Measurements from ENCODE around the gene EIF4E3. TPM values are rescaled to one million over a fixed set of nuclear protein-coding genes. Genes with fewer than 3 reads are reported as not detected.

EIF4E3 gene
- total RNA-seq, 1 donor = 2.9 TPM

DNA sequence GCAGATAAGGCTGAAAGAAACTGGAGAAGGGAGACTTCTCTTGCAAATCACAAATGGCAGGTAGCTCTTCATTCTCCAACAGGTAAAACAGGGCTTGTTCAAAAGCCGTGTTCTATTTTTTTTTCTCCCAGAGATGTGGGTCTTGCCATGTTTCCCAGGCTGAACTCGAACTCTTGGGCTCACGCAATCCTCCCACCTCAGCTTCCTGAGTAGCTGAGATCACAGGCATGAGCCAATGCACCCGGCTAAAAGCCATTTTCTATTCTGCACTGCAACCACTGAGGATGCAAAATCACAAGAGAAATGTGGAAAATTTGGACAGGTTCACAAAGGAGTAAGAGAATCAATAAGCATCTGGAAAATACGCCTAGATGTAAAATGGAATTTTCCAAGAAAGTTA lies 19.5 kb downstream of the EIF4E3 start:
- Histone ChIP-seq H2AFZ (ENCODE audit: low read length) (no peak overlapping the region), H3K4me2 (ENCODE audit: insufficient read depth, low read length) (no peak overlapping the region), H4K20me1 (ENCODE audit: insufficient read depth, low read length) (no peaks in the 10 kb centered on the region), H3K27ac (ENCODE audit: low read depth, low read length) (no peak overlapping the region), H3K4me1 (ENCODE audit: insufficient read depth, low read length) (no peaks in the 10 kb centered on the region), H3K4me3 (ENCODE audit: insufficient read depth, low read length) (no peak overlapping the region), H3K9me3 (ENCODE audit: low read depth, low read length) (no peaks in the 10 kb centered on the region), H3K36me3 (ENCODE audit: insufficient read depth, low read length) (no peaks in the 10 kb centered on the region), H3K27me3 (ENCODE audit: insufficient read depth, low read length) (peaks cover 3% of the 10 kb centered on the region), H3K79me2 (ENCODE audit: insufficient read depth, low read length) (no peaks in the 10 kb centered on the region)
- DNase-seq (ENCODE audit: insufficient read length, low spot score, missing footprints) = no peak
- TF ChIP-seq, protein P1, sequence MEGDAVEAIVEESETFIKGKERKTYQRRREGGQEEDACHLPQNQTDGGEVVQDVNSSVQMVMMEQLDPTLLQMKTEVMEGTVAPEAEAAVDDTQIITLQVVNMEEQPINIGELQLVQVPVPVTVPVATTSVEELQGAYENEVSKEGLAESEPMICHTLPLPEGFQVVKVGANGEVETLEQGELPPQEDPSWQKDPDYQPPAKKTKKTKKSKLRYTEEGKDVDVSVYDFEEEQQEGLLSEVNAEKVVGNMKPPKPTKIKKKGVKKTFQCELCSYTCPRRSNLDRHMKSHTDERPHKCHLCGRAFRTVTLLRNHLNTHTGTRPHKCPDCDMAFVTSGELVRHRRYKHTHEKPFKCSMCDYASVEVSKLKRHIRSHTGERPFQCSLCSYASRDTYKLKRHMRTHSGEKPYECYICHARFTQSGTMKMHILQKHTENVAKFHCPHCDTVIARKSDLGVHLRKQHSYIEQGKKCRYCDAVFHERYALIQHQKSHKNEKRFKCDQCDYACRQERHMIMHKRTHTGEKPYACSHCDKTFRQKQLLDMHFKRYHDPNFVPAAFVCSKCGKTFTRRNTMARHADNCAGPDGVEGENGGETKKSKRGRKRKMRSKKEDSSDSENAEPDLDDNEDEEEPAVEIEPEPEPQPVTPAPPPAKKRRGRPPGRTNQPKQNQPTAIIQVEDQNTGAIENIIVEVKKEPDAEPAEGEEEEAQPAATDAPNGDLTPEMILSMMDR (IDR thresholded peaks at IDR 0.05; ENCODE audit: extremely low read depth, low read depth, low read length) = no peak

DNA sequence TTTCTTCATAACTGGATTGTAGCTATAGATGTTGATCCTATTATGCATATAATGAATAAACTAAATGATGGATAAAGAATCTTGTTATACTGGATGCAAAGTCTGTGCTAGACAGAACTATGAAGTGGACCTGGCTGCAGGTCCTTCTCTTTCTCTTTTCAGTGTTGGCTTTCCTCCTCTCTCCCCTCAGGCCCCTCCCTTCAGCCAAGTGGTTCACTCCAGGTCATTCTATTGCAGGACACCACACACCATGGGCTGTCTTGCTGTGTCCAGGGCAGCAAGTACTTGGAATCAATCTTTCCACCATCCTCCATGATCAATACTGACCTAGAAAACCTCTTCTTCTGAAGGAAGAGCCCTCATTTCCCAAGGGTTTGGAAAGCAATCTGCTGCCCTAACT lies 20.3 kb downstream of the EIF4E3 start:
- no peak overlapping the region for H3K27ac ChIP-seq (ENCODE audit: low read depth, low read length)
- H3K9me3 ChIP-seq (ENCODE audit: low read depth, low read length) = no peaks in the 10 kb centered on the region
- no peaks in the 10 kb centered on the region for H3K4me1 ChIP-seq (ENCODE audit: insufficient read depth, low read length)
- no peak overlapping the region for H2AFZ ChIP-seq (ENCODE audit: low read length)
- H3K27me3 ChIP-seq (ENCODE audit: insufficient read depth, low read length) = peaks cover 2% of the 10 kb centered on the region
- H3K36me3 ChIP-seq (ENCODE audit: insufficient read depth, low read length) = no peaks in the 10 kb centered on the region
- H3K79me2 ChIP-seq (ENCODE audit: insufficient read depth, low read length) = no peaks in the 10 kb centered on the region
- no peak overlapping the region for H3K4me3 ChIP-seq (ENCODE audit: insufficient read depth, low read length)
- DNase-seq (ENCODE audit: insufficient read length, low spot score, missing footprints) = no peak
- no peaks in the 10 kb centered on the region for H4K20me1 ChIP-seq (ENCODE audit: insufficient read depth, low read length)
- no peak overlapping the region for H3K4me2 ChIP-seq (ENCODE audit: insufficient read depth, low read length)
- TF ChIP-seq, protein P1 (IDR thresholded peaks at IDR 0.05; ENCODE audit: extremely low read depth, low read depth, low read length) = no peak

DNA sequence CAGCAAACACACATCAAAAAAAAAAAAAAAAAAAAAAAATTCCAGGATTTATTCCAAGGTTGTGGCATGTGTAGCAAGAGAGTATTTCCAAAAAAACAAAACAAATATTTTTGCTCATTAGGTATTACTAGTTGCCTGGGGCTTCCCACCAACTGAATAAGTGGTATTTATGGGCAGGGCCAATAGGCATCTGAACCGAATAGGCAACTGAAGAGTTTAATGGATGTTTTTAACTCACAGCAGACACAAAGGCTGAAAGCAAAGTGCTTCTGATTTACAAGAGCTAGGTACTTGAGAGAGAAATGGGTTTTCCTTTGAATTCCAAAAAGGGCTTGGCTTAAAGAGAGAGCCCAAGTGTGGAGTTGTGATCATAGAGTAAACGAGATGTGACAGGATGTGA lies 21.4 kb downstream of the EIF4E3 start:
- DNase-seq (ENCODE audit: insufficient read length, low spot score, missing footprints) = no peak
- H3K79me2 ChIP-seq (ENCODE audit: insufficient read depth, low read length) = no peaks in the 10 kb centered on the region

DNA sequence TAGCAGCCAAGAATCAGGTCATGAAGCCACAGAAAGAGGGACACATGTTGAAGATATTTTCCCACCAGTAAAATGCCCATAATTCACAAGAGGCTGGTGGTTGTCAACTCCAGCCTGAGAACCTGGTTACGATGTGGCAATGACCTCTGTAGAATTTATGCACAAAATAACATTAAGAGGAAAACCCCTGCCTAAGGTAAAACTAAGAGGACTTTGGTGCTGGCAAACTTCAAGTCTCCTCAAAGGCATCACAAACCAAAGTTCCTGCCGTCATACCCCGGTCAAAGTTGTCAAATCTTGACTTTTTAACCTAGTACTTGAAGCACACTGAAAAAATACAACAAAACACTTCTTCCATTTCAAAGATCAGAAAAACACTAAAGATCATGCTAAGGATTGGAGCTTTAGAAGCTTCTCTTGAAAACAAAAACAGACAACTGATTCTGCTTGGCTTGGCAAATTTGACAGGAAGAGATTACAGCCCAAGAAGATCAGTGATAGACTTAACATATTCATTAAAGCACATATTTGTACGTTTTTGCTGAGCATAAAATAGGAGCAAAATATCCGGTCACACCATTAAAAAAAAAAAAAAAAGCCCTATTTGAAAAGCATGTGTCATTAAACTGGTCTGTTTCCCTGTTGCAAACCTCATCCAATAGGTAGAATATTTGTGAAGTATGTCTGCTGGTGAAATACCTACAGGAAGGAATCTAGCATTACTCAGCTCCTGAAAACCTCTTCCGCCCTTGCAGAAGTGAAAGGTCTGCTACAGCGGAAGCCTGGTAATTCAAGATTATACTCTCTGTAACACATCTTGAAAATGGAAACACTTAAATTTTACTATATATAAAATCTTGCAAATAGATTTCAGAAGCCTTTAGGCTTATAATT lies 22.8 kb downstream of the EIF4E3 start:
- TF ChIP-seq, protein P1 (IDR thresholded peaks at IDR 0.05; ENCODE audit: extremely low read depth, low read depth, low read length) = no peak
- Histone ChIP-seq H3K9me3 (ENCODE audit: low read depth, low read length) (no peaks in the 10 kb centered on the region), H3K27me3 (ENCODE audit: insufficient read depth, low read length) (no peaks in the 10 kb centered on the region), H3K79me2 (ENCODE audit: insufficient read depth, low read length) (no peaks in the 10 kb centered on the region), H3K36me3 (ENCODE audit: insufficient read depth, low read length) (no peaks in the 10 kb centered on the region), H3K4me1 (ENCODE audit: insufficient read depth, low read length) (no peaks in the 10 kb centered on the region), H4K20me1 (ENCODE audit: insufficient read depth, low read length) (no peaks in the 10 kb centered on the region), H3K4me2 (ENCODE audit: insufficient read depth, low read length) (no peak overlapping the region), H3K4me3 (ENCODE audit: insufficient read depth, low read length) (no peak overlapping the region), H2AFZ (ENCODE audit: low read length) (no peak overlapping the region), H3K27ac (ENCODE audit: low read depth, low read length) (no peak overlapping the region)
- no peak for DNase-seq (ENCODE audit: insufficient read length, low spot score, missing footprints)

More for the DNA sequence above, 21.4 kb downstream of the EIF4E3 start:
- Histone ChIP-seq H3K4me2 (ENCODE audit: insufficient read depth, low read length) (no peak overlapping the region), H3K4me1 (ENCODE audit: insufficient read depth, low read length) (no peaks in the 10 kb centered on the region), H4K20me1 (ENCODE audit: insufficient read depth, low read length) (no peaks in the 10 kb centered on the region), H3K27ac (ENCODE audit: low read depth, low read length) (no peak overlapping the region), H3K4me3 (ENCODE audit: insufficient read depth, low read length) (no peak overlapping the region), H3K36me3 (ENCODE audit: insufficient read depth, low read length) (no peaks in the 10 kb centered on the region), H3K9me3 (ENCODE audit: low read depth, low read length) (no peaks in the 10 kb centered on the region), H2AFZ (ENCODE audit: low read length) (no peak overlapping the region), H3K27me3 (ENCODE audit: insufficient read depth, low read length) (no peaks in the 10 kb centered on the region)
- TF ChIP-seq, protein P1 (IDR thresholded peaks at IDR 0.05; ENCODE audit: extremely low read depth, low read depth, low read length) = no peak
